Measurements from ENCODE around the gene HACD1. TPM values are rescaled to one million over a fixed set of nuclear protein-coding genes. Genes with fewer than 3 reads are reported as not detected.

Gene HACD1
- total and polyA plus RNA-seq, 2 experiments from 2014 or later: 14.8 to 38.8 TPM

DNA sequence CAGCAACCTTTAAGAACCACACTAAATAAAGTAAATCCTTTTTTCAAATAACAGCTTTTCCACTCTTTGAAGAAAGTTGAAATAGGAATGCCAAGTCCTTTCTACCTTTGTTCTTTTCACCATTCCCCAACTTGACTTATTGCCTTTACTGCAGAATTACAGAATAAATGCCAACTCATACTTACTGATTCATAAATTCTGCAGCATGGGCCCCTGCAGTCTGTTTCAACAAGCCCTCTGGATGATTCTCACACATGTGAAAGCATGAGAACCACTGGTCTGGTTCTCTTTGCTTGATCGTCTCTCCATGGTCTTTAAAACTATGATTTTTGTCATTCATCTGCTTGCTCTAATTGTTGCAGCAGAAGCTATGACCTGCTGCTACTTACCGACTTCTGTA lies 56.1 kb downstream of the HACD1 start:
- Histone ChIP-seq H3K36me3 (replicated peaks; ENCODE audit: insufficient read depth, low read depth) (no peaks in the 10 kb centered on the region), H2AFZ (no peak overlapping the region), H3K4me1 (ENCODE audit: insufficient read depth) (no peaks in the 10 kb centered on the region), H3K4me3 (no peak overlapping the region), H3K9me3 (ENCODE audit: low read depth) (no peaks in the 10 kb centered on the region), H3K79me2 (no peaks in the 10 kb centered on the region), H3K4me2 (no peak overlapping the region), H3K27me3 (no peaks in the 10 kb centered on the region), H4K20me1 (ENCODE audit: insufficient read depth, poor library complexity, severe bottlenecking) (no peaks in the 10 kb centered on the region), H3K27ac (no peak overlapping the region), H3K9me2 (replicated peaks; ENCODE audit: insufficient read depth) (no peaks in the 10 kb centered on the region)
- no peak for DNase-seq (ENCODE audit: low spot score)
- 100% methylated on average over 2 of the region's 2 CpGs for WGBS (ENCODE audit: low lambda C conversion rate, missing lambda C conversion rate)
- TF ChIP-seq EZH2 (IDR thresholded peaks at IDR 0.05; ENCODE audit: borderline replicate concordance) (no peak), EZH2phosphoT487 (IDR thresholded peaks at IDR 0.05; ENCODE audit: low read depth, severe bottlenecking, unreplicated experiment) (no peak)
- TF ChIP-seq, protein P1, sequence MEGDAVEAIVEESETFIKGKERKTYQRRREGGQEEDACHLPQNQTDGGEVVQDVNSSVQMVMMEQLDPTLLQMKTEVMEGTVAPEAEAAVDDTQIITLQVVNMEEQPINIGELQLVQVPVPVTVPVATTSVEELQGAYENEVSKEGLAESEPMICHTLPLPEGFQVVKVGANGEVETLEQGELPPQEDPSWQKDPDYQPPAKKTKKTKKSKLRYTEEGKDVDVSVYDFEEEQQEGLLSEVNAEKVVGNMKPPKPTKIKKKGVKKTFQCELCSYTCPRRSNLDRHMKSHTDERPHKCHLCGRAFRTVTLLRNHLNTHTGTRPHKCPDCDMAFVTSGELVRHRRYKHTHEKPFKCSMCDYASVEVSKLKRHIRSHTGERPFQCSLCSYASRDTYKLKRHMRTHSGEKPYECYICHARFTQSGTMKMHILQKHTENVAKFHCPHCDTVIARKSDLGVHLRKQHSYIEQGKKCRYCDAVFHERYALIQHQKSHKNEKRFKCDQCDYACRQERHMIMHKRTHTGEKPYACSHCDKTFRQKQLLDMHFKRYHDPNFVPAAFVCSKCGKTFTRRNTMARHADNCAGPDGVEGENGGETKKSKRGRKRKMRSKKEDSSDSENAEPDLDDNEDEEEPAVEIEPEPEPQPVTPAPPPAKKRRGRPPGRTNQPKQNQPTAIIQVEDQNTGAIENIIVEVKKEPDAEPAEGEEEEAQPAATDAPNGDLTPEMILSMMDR (IDR thresholded peaks at IDR 0.05; ENCODE audit: poor library complexity): no peak

DNA sequence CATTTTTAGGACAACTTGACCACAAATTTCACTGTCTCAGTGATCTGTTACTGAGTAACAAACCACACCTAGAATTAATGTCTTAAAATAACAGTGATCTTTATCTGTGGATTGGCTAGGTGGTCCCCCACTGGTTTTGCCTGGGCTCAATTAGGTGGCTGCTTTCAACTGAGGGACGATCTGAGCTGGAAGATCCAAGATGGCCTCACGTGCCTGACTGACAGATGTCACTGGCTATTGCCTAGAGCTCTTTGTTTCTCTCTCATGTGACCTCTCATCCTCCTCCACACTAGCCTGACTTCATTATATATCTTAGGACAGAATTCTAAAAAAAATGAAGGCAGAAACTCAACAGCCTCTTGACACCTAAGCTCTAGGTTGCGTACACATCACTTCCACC lies 59.7 kb downstream of the HACD1 start:
- H3K27me3 ChIP-seq: no peaks in the 10 kb centered on the region
- H3K4me3 ChIP-seq: no peak overlapping the region
- no peak overlapping the region for H3K27ac ChIP-seq
- H3K9me2 ChIP-seq (replicated peaks; ENCODE audit: insufficient read depth): no peaks in the 10 kb centered on the region
- no peaks in the 10 kb centered on the region for H3K9me3 ChIP-seq (ENCODE audit: low read depth)
- no peaks in the 10 kb centered on the region for H3K79me2 ChIP-seq
- H3K36me3 ChIP-seq (replicated peaks; ENCODE audit: insufficient read depth, low read depth): no peaks in the 10 kb centered on the region
- TF ChIP-seq EZH2phosphoT487 (IDR thresholded peaks at IDR 0.05; ENCODE audit: low read depth, severe bottlenecking, unreplicated experiment) (no peak), EZH2 (IDR thresholded peaks at IDR 0.05; ENCODE audit: borderline replicate concordance) (no peak)
- TF ChIP-seq, protein P1 (IDR thresholded peaks at IDR 0.05; ENCODE audit: poor library complexity): no peak
- no peak overlapping the region for H3K4me2 ChIP-seq
- H3K4me1 ChIP-seq (ENCODE audit: insufficient read depth): no peaks in the 10 kb centered on the region
- DNase-seq (ENCODE audit: low spot score): no peak
- H4K20me1 ChIP-seq (ENCODE audit: insufficient read depth, poor library complexity, severe bottlenecking): no peaks in the 10 kb centered on the region
- no peak overlapping the region for H2AFZ ChIP-seq
- WGBS (ENCODE audit: low lambda C conversion rate, missing lambda C conversion rate): 87% methylated on average over 3 of the region's 3 CpGs

DNA sequence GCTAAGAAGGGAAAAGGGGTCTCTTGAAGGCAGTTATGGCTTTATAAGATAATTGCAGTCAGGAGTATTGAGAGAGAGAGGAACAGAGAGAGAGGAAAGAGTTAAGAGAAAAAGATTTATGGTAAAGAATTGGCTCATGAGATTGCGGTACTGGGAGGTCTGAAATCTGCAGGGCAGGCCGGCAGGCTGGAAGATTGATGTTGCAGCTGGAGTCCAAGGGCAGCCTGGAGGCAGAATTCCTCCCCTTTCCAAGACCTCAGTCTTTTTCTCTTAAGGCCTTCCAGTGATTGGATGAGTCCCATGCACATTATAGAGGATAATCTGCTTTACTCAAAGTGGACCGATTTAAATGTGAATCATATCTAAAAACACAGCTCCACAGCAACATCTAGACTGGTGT lies 68.4 kb downstream of the HACD1 start:
- no peak overlapping the region for H3K4me3 ChIP-seq
- H3K4me1 ChIP-seq (ENCODE audit: insufficient read depth): no peaks in the 10 kb centered on the region
- no peaks in the 10 kb centered on the region for H3K9me2 ChIP-seq (replicated peaks; ENCODE audit: insufficient read depth)
- 41% methylated on average over 3 of the region's 3 CpGs for WGBS (ENCODE audit: low lambda C conversion rate, missing lambda C conversion rate)
- H3K9me3 ChIP-seq (ENCODE audit: low read depth): no peaks in the 10 kb centered on the region
- H3K36me3 ChIP-seq (replicated peaks; ENCODE audit: insufficient read depth, low read depth): no peaks in the 10 kb centered on the region
- H2AFZ ChIP-seq: no peak overlapping the region
- H4K20me1 ChIP-seq (ENCODE audit: insufficient read depth, poor library complexity, severe bottlenecking): no peaks in the 10 kb centered on the region
- no peak for TF ChIP-seq EZH2 (IDR thresholded peaks at IDR 0.05; ENCODE audit: borderline replicate concordance)
- no peak for TF ChIP-seq EZH2phosphoT487 (IDR thresholded peaks at IDR 0.05; ENCODE audit: low read depth, severe bottlenecking, unreplicated experiment)
- TF ChIP-seq, protein P1 (IDR thresholded peaks at IDR 0.05; ENCODE audit: poor library complexity): no peak
- no peak for DNase-seq (ENCODE audit: low spot score)
- H3K27ac ChIP-seq: no peak overlapping the region
- H3K4me2 ChIP-seq: no peak overlapping the region
- no peaks in the 10 kb centered on the region for H3K27me3 ChIP-seq
- H3K79me2 ChIP-seq: no peaks in the 10 kb centered on the region

DNA sequence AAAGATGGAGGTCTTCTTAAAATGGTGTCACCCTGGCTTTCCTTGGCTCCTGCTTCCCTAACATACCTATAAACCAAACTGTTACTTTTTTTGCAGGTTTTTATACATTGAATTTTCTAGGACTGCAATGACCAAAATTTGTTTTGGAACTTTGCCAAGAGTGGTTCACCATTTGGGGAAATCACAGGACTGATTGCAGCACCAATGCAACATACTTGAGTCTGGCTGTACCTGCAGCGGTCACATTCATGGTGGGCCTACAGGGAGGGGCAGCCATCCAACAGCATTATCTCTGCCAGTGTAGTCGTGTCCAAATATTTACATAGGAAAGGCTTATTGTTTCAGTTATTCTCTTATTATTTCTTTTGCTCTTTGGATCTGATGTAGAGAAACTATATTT lies 69.0 kb downstream of the HACD1 start:
- Histone ChIP-seq H3K4me3 (no peak overlapping the region), H3K27ac (no peak overlapping the region), H3K79me2 (no peaks in the 10 kb centered on the region), H3K27me3 (no peaks in the 10 kb centered on the region), H4K20me1 (ENCODE audit: insufficient read depth, poor library complexity, severe bottlenecking) (no peaks in the 10 kb centered on the region), H2AFZ (no peak overlapping the region), H3K9me3 (ENCODE audit: low read depth) (no peaks in the 10 kb centered on the region), H3K4me2 (no peak overlapping the region), H3K36me3 (replicated peaks; ENCODE audit: insufficient read depth, low read depth) (no peaks in the 10 kb centered on the region), H3K4me1 (ENCODE audit: insufficient read depth) (no peaks in the 10 kb centered on the region), H3K9me2 (replicated peaks; ENCODE audit: insufficient read depth) (no peaks in the 10 kb centered on the region)
- peak; percentile 7 for DNase-seq (ENCODE audit: low spot score)
- WGBS (ENCODE audit: low lambda C conversion rate, missing lambda C conversion rate): 61% methylated on average over 2 of the region's 2 CpGs
- no peak for TF ChIP-seq EZH2phosphoT487 (IDR thresholded peaks at IDR 0.05; ENCODE audit: low read depth, severe bottlenecking, unreplicated experiment)
- TF ChIP-seq, protein P1 (IDR thresholded peaks at IDR 0.05; ENCODE audit: poor library complexity): no peak
- no peak for TF ChIP-seq EZH2 (IDR thresholded peaks at IDR 0.05; ENCODE audit: borderline replicate concordance)
